Lung (tissue), 12 donors: ENCODE measurements around the gene HSP90AA1. TPM values are rescaled to one million over a fixed set of nuclear protein-coding genes. Genes with fewer than 3 reads are reported as not detected.
"Not testable (repeated sequence)": the region's sequence is repeated elsewhere in the genome, so short reads cannot be mapped to it uniquely, and the experiment has no call there.

Experiments
- ATAC-seq: fragments of 200-7000 bp; cut with Tn5 transposase; one replicate; pipeline ENCODE4 v1.9.1; 2020; ENCODE audit warnings: moderate number of reproducible peaks; ENCODE audit not compliant: insufficient read depth, low FRiP score
- DNase-seq, 3 donors: peaks; one replicate each; pipeline ENCODE4 v3.0.0-alpha.2; 2013 to 2017
- H3K27ac ChIP-seq, 2 donors: one replicate each; pipeline ENCODE4 v1.5.1; 2013; ENCODE audit warnings: mild to moderate bottlenecking in 2 of 2, moderate library complexity in 2 of 2, control low read depth in 1 of 2, inconsistent platforms in 1 of 2, low read depth in 1 of 2, low read length in 1 of 2
- H3K27me3 ChIP-seq, 3 donors: one replicate each; pipeline ENCODE4 v1.5.1; 2013; ENCODE audit warnings: low read length in 2 of 3; ENCODE audit not compliant: control insufficient read depth in 3 of 3, insufficient read depth in 3 of 3
- H3K36me3 ChIP-seq, 4 donors: one replicate each; pipeline ENCODE4 v1.5.1; 2013; ENCODE audit warnings: low read length in 4 of 4, mild to moderate bottlenecking in 1 of 4, moderate library complexity in 1 of 4; ENCODE audit not compliant: control insufficient read depth in 4 of 4, insufficient read depth in 4 of 4
- H3K4me1 ChIP-seq, 5 donors: one replicate each; pipeline ENCODE4 v1.5.1; 2013; ENCODE audit warnings: low read length in 5 of 5, mild to moderate bottlenecking in 2 of 5, moderate library complexity in 1 of 5; ENCODE audit not compliant: control insufficient read depth in 5 of 5, insufficient read depth in 5 of 5
- H3K4me3 ChIP-seq: one replicate; pipeline ENCODE4 v1.5.1; 2013; ENCODE audit warnings: mild to moderate bottlenecking, control low read depth, moderate library complexity
- H3K9ac ChIP-seq, 2 donors: one replicate each; pipeline ENCODE4 v1.5.1; 2013; ENCODE audit warnings: low read length in 2 of 2, control low read depth in 1 of 2; ENCODE audit not compliant: insufficient read depth in 1 of 2
- H3K9me3 ChIP-seq, 4 donors: one replicate each; pipeline ENCODE4 v1.5.1; 2013; ENCODE audit warnings: low read length in 3 of 4, mild to moderate bottlenecking in 1 of 4, moderate library complexity in 1 of 4; ENCODE audit not compliant: control insufficient read depth in 4 of 4, insufficient read depth in 3 of 4
- CTCF ChIP-seq: IDR thresholded peaks from 2 replicates; pipeline ENCODE4 v1.5.1; 2012; ENCODE audit warnings: mild to moderate bottlenecking; ENCODE audit errors: control extremely low read depth, extremely low read depth
- WGBS, 2 donors: extraction: QIAGEN DNeasy Blood & Tissue Kit; methylation state at CpG; one replicate each; pipeline ENCODE4 v1.1.7; 2013; 5-methylcytosine and 5-hydroxymethylcytosine counted together
- polyA plus RNA-seq, 2 donors: library from polyadenylated mRNA; stranded (reverse); fragments of 200-250 nt; gene quantifications; one replicate each; pipeline ENCODE4 v1.2.1, GENCODE V29; 2013
- total RNA-seq, 2 donors: library from RNA; depleted of rRNA in 1 of 2; stranded (reverse); fragments of >200 nt in 1 of 2; gene quantifications; one replicate each; pipeline ENCODE4 v1.2.1, GENCODE V29; 2014 to 2021
- donor health status: control.
- donor health status: control.
- donor health status: Bipolar disorder and iron deficiency.
- donor health status: healthy.
- donor health status: DM: yes; HTN: yes; CAD: no.

The HSP90AA1 gene
- total and polyA plus RNA-seq, 4 donors: 187 to 1,106 (median 364) TPM

- H3K4me1 ChIP-seq: no peaks in the 10 kb centered on the region
- H3K27me3 ChIP-seq: no peaks in the 10 kb centered on the region
- H3K27ac ChIP-seq: no peak overlapping the region
- no peak for ATAC-seq
- H3K36me3 ChIP-seq: no peaks in the 10 kb centered on the region
- 97 to 98% methylated on average over 13 of the region's 13 CpGs for WGBS, 2 donors
- TF ChIP-seq CTCF: no peak
- no peak overlapping the region for H3K4me3 ChIP-seq
- DNase-seq: no peak
- no peak overlapping the region for H3K9ac ChIP-seq
- peaks cover 0 to 6% (median 0%) of the 10 kb centered on the region in 4 donors for H3K9me3 ChIP-seq
Measured at GRCh38 chr14:102116361-102117180, 29.7 kb upstream of the HSP90AA1 start.

- Histone ChIP-seq H3K4me1 (no peaks in the 10 kb centered on the region), H3K27ac (no peak overlapping the region), H3K27me3 (no peaks in the 10 kb centered on the region), H3K9ac (no peak overlapping the region), H3K9me3 (peaks cover 0 to 2% (median 0%) of the 10 kb centered on the region in 4 donors), H3K4me3 (no peak overlapping the region), H3K36me3 (no peaks in the 10 kb centered on the region)
- ATAC-seq: no peak
- TF ChIP-seq CTCF: no peak
- DNase-seq: no peak
- WGBS, 2 donors: 95 to 97% methylated on average over 3 of the region's 3 CpGs
Measured at GRCh38 chr14:102111101-102111500, 24.3 kb upstream of the HSP90AA1 start.

- not testable (repeated sequence) for H3K27me3 ChIP-seq, H3K9ac ChIP-seq, ATAC-seq, H3K36me3 ChIP-seq, H3K9me3 ChIP-seq, H3K4me1 ChIP-seq, H3K27ac ChIP-seq, H3K4me3 ChIP-seq, DNase-seq
- WGBS, 2 donors: 92 to 97% methylated on average over 1 of the region's 1 CpG
Measured at GRCh38 chr14:102109332-102109731, 22.5 kb upstream of the HSP90AA1 start.

GRCh38 chr14:102105369-102105768 is 18.5 kb upstream of the HSP90AA1 start:
- Histone ChIP-seq H3K27me3 (no peaks in the 10 kb centered on the region), H3K27ac (no peak overlapping the region), H3K9me3 (no peaks in the 10 kb centered on the region), H3K4me3 (no peak overlapping the region), H3K9ac (no peak overlapping the region), H3K4me1 (no peaks in the 10 kb centered on the region), H3K36me3 (no peaks in the 10 kb centered on the region)
- no peak for DNase-seq
- no peak for ATAC-seq
- TF ChIP-seq CTCF: no peak
- 86 to 90% methylated on average over 4 of the region's 4 CpGs for WGBS, 2 donors
